Breast epithelium (tissue), 3 donors: ENCODE measurements around the gene CLCNKB.

Source experiments
- CTCF ChIP-seq, 3 donors: fragments of 450-650 bp; IDR thresholded peaks; one replicate each; pipeline ENCODE4 v1.5.1; 2016 to 2017; ENCODE audit warnings: antibody characterized with exemption in 3 of 3, mild to moderate bottlenecking in 3 of 3, moderate library complexity in 3 of 3
- POLR2A ChIP-seq: fragments of 450-650 bp; IDR thresholded peaks from one replicate; pipeline ENCODE4 v1.6.1; 2016; ENCODE audit warnings: antibody characterized with exemption, mild to moderate bottlenecking, moderate library complexity
- POLR2AphosphoS5 ChIP-seq, 3 donors: sonication (generic); formaldehyde crosslinking; IDR thresholded peaks; one replicate each; pipeline ENCODE4 v1.6.1; 2017; ENCODE audit warnings: antibody characterized with exemption in 3 of 3

GRCh38 chr1:16013220-16013907 lies 30.2 kb upstream of the CLCNKB start:
- no peak for TF ChIP-seq POLR2A
- no peak for TF ChIP-seq CTCF (IDR thresholded peaks at IDR 0.05)
- TF ChIP-seq POLR2AphosphoS5 (IDR thresholded peaks at IDR 0.05) = peak in 1 of 3 donors; percentile 78
